Fibroblast of peridontal ligament (primary cell): ENCODE data around the gene TMEM88.

Experiments used
- DNase-seq: peaks from one replicate; pipeline ENCODE4 v3.0.0-alpha.2; 2010; ENCODE audit errors: extremely low read depth

The TMEM88 gene

GRCh38 chr17:7854851-7855659 lies at the start of gene TMEM88:
TSS of gene TMEM88 (plus strand) at chr17:7855066. CDS start at chr17:7855075, 9 bp downstream.
- no peak for DNase-seq

- no peak for DNase-seq
These were observed 48.3 kb upstream of the TMEM88 start for GRCh38 chr17:7806587-7806986.

GRCh38 chr17:7807206-7807605 lies 47.7 kb upstream of the TMEM88 start:
- no peak for DNase-seq

- no peak for DNase-seq
These were observed 45.6 kb upstream of the TMEM88 start for GRCh38 chr17:7809086-7809790.

- peak; percentile 9 for DNase-seq
These were observed 45.0 kb upstream of the TMEM88 start for GRCh38 chr17:7809791-7810343.

GRCh38 chr17:7811251-7811650 lies 43.6 kb upstream of the TMEM88 start:
- DNase-seq: no peak

- no peak for DNase-seq
These were observed 39.9 kb upstream of the TMEM88 start for GRCh38 chr17:7814969-7815368.

GRCh38 chr17:7816926-7817642 lies 37.8 kb upstream of the TMEM88 start:
- DNase-seq: no peak

GRCh38 chr17:7817643-7817964 lies 37.3 kb upstream of the TMEM88 start:
- DNase-seq: no peak

- DNase-seq: no peak
These were observed 36.8 kb upstream of the TMEM88 start for GRCh38 chr17:7818026-7818425.

- DNase-seq: no peak
These were observed 35.9 kb upstream of the TMEM88 start for GRCh38 chr17:7818746-7819645.

- no peak for DNase-seq
These were observed 34.6 kb upstream of the TMEM88 start for GRCh38 chr17:7820231-7820630.

GRCh38 chr17:7822126-7822525 lies 32.7 kb upstream of the TMEM88 start:
- no peak for DNase-seq

GRCh38 chr17:7823581-7824001 lies 31.3 kb upstream of the TMEM88 start:
- DNase-seq: no peak

GRCh38 chr17:7824021-7824924 lies 30.6 kb upstream of the TMEM88 start:
- DNase-seq: no peak

GRCh38 chr17:7825206-7825990 lies 29.5 kb upstream of the TMEM88 start:
- DNase-seq: peak; percentile 24

- no peak for DNase-seq
These were observed 24.2 kb upstream of the TMEM88 start for GRCh38 chr17:7830616-7831015.

- no peak for DNase-seq
These were observed 23.6 kb upstream of the TMEM88 start for GRCh38 chr17:7831233-7831632.

- no peak for DNase-seq
These were observed 22.4 kb upstream of the TMEM88 start for GRCh38 chr17:7832431-7832830.
